Measurements from ENCODE around the gene ZNF341. TPM values are rescaled to one million over a fixed set of nuclear protein-coding genes. Genes with fewer than 3 reads are reported as not detected.

The ZNF341 gene
- polyA plus RNA-seq, 2 donors, result 2.6 to 4.5 TPM

DNA sequence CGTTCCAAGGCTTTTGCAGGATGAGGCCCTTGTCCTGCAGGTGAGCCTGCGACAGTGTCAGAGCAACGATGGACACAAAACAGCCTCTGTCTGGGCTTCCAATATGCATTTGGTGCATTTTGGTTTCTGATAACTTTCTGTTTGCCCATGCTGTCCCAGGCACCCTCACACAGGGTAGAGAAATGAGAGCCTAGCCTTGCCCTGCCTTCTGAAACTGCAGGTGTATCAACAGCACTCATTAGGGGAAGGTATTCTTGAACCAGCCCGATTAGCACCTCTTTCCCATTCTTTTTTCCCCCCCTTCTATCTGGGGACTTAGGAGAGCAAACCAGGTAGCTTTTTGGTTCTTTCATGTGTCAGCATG is 109.6 kb downstream of the ZNF341 start:
- WGBS, 2 donors, result 62 to 84% methylated on average over 4 of the region's 4 CpGs
- no peaks in the 10 kb centered on the region for H3K36me3 ChIP-seq (ENCODE audit: control insufficient read depth in 2 of 2, insufficient read depth in 2 of 2, low read length in 1 of 2)
- H3K4me3 ChIP-seq (ENCODE audit: low read depth in 1 of 2, low read length in 2 of 2), result no peak overlapping the region
- H3K27ac ChIP-seq (ENCODE audit: low read depth in 2 of 2, low read length in 1 of 2), result no peak overlapping the region
- H3K9me3 ChIP-seq (ENCODE audit: control insufficient read depth in 2 of 2, insufficient read depth in 1 of 2, low read depth in 1 of 2, low read length in 1 of 2), result no peaks in the 10 kb centered on the region
- peaks cover 18 to 20% of the 10 kb centered on the region in 2 donors for H3K4me1 ChIP-seq (ENCODE audit: control insufficient read depth in 2 of 2, insufficient read depth in 2 of 2, low read length in 1 of 2)
- H3K27me3 ChIP-seq (ENCODE audit: control insufficient read depth in 1 of 2, insufficient read depth in 2 of 2, low read length in 2 of 2), result no peaks in the 10 kb centered on the region

Other genes with a start within 250 kb of the ZNF341 start
- gene CBFA2T2, start 241.9 kb upstream of the ZNF341 start, polyA plus RNA-seq, result 1 to 10 TPM; 4.7 to 8.5 TPM
- gene C20orf144, start 69.7 kb upstream of the ZNF341 start, polyA plus RNA-seq, result under 1 TPM; 0.02 to 0.04 TPM
- gene ACTL10, start 65.1 kb upstream of the ZNF341 start, polyA plus RNA-seq, result 1 to 10 TPM; 1.4 to 2.8 TPM
- 10 to 100 TPM; 13.5 to 18.4 TPM for gene NECAB3, start 57.6 kb upstream of the ZNF341 start, polyA plus RNA-seq
- 1 to 10 TPM; 6.4 to 6.7 TPM for gene E2F1, start 45.6 kb upstream of the ZNF341 start, polyA plus RNA-seq
- 1 to 10 TPM; 5.4 to 5.8 TPM for gene PXMP4, start 11.7 kb upstream of the ZNF341 start, polyA plus RNA-seq
- gene CHMP4B, start 79.4 kb downstream of the ZNF341 start, polyA plus RNA-seq, result 100 to 1,000 TPM; 116 to 136 TPM